ENCODE measurements around the gene ISCU. TPM values are rescaled to one million over a fixed set of nuclear protein-coding genes. Genes with fewer than 3 reads are reported as not detected.
A peak's percentile ranks its signal among the peaks of the same experiment; 100 is the strongest.

Gene ISCU
- total RNA-seq, 1 donor from 2014 or later = 103 TPM

DNA sequence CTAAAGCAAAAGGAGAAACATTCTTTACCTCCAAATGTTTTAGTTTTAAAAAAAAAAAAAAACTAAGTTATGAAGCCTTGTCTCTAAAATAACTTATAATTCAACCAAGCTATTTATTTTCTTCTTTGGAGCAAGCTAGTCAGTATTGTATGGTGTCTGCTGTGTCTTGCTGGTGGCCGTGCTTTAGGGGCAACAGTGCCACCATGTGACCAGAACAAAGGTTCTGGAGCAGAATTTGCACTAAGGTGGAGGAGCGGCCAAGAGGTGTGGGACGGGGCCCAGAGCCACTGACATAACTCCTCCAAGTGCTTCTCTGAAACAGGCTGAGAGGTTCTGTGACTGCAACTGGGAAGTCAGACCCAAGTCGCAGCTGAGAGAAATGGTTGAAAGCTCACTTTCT lies 42.8 kb upstream of the ISCU start:
- H3K36me3 Mint-ChIP-seq (ENCODE audit: unreplicated experiment) = peaks cover 33% of the 10 kb centered on the region
- H3K27me3 Mint-ChIP-seq (ENCODE audit: unreplicated experiment) = no peaks in the 10 kb centered on the region
- DNase-seq (ENCODE audit: extremely low spot score, unreplicated experiment) = no peak
- no peaks in the 10 kb centered on the region for H3K9me3 Mint-ChIP-seq (ENCODE audit: unreplicated experiment)
- no peak overlapping the region for H3K4me3 Mint-ChIP-seq (ENCODE audit: unreplicated experiment)
- no peak overlapping the region for H3K27ac Mint-ChIP-seq (ENCODE audit: unreplicated experiment)
- TF ChIP-seq, protein P1, sequence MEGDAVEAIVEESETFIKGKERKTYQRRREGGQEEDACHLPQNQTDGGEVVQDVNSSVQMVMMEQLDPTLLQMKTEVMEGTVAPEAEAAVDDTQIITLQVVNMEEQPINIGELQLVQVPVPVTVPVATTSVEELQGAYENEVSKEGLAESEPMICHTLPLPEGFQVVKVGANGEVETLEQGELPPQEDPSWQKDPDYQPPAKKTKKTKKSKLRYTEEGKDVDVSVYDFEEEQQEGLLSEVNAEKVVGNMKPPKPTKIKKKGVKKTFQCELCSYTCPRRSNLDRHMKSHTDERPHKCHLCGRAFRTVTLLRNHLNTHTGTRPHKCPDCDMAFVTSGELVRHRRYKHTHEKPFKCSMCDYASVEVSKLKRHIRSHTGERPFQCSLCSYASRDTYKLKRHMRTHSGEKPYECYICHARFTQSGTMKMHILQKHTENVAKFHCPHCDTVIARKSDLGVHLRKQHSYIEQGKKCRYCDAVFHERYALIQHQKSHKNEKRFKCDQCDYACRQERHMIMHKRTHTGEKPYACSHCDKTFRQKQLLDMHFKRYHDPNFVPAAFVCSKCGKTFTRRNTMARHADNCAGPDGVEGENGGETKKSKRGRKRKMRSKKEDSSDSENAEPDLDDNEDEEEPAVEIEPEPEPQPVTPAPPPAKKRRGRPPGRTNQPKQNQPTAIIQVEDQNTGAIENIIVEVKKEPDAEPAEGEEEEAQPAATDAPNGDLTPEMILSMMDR (IDR thresholded peaks at IDR 0.05) = peak; percentile 10
- H3K4me1 Mint-ChIP-seq (ENCODE audit: unreplicated experiment) = peaks cover 10% of the 10 kb centered on the region

DNA sequence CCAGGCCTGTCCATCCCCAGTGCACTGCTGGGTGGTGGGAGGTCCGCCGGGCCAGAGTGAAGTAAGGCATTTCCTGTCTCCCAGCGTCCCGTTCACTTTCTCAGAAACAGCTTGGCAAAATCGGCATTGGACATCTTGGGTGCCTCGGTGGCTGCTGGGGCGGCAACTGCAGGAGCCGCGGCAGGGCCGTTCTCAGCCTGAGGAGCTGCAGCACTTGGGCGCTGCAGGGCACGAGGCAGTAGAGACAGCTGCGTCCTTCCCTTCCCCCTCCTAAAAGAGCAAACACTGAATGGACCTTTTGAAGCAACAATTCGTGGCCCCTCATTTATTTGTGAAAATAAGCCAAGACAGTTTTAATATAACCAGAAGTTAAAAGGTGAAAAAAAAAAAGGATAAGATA lies 39.0 kb upstream of the ISCU start:
- Mint-ChIP-seq H3K36me3 (ENCODE audit: unreplicated experiment) (peaks cover 56% of the 10 kb centered on the region), H3K9me3 (ENCODE audit: unreplicated experiment) (no peaks in the 10 kb centered on the region), H3K4me3 (ENCODE audit: unreplicated experiment) (no peak overlapping the region), H3K27me3 (ENCODE audit: unreplicated experiment) (no peaks in the 10 kb centered on the region), H3K27ac (ENCODE audit: unreplicated experiment) (no peak overlapping the region), H3K4me1 (ENCODE audit: unreplicated experiment) (no peaks in the 10 kb centered on the region)
- TF ChIP-seq, protein P1 (IDR thresholded peaks at IDR 0.05) = no peak
- DNase-seq (ENCODE audit: extremely low spot score, unreplicated experiment) = no peak

DNA sequence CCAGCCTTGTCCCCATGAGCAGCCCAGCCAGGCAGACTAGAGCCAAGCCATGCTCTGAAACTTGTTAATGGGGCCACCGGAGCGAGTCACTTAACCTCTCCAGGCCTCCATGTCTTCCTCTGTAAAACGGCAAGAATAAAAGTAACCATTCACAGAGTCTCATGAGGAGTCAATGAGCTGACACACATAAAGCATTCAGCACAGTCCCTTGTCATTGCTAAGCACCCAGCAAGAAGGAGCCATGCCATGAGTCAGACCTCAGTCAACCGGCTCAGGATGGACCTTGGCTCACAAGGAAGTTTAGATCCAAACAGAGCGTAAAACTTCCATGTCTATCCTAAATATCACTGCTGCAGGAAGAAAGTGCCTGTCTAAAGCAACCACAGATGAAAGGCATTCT lies 36.7 kb upstream of the ISCU start:
- Mint-ChIP-seq H3K27ac (ENCODE audit: unreplicated experiment) (no peak overlapping the region), H3K36me3 (ENCODE audit: unreplicated experiment) (peaks cover 63% of the 10 kb centered on the region), H3K4me1 (ENCODE audit: unreplicated experiment) (no peaks in the 10 kb centered on the region), H3K4me3 (ENCODE audit: unreplicated experiment) (no peak overlapping the region), H3K27me3 (ENCODE audit: unreplicated experiment) (no peaks in the 10 kb centered on the region), H3K9me3 (ENCODE audit: unreplicated experiment) (no peaks in the 10 kb centered on the region)
- TF ChIP-seq, protein P1 (IDR thresholded peaks at IDR 0.05) = no peak
- DNase-seq (ENCODE audit: extremely low spot score, unreplicated experiment) = no peak

DNA sequence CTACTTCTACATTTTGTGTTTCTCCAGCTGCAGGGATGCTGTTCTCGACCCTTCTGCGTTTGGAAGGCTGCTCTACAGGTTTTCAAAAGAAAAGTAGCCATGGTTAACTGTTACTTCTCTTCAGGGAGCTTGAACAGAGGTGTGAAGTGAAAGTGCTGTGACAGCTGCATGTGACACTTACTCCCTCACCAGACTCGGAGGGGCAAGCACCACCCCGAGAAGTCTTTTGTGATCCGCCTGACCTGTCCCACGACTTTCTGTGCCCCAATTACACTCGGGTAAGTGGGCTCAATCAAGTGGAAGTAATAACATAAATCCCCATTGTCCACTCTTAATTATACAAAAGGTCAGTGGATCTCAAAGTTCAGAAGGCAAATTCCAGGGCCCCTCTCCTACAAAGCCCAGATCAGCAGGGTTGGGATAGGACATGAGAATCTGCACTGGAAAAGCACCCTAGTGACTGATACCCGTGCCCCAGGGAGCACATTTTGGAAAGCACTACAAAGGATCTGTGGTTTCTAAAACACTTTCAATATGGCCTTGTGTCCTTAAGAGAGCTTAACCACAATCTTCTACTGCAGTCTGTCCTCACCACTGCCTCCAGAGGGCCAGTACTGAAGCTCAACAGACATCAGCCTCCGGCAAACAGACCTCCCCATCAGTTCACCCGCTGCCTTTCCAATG lies 35.8 kb upstream of the ISCU start:
- DNase-seq (ENCODE audit: extremely low spot score, unreplicated experiment) = no peak
- Mint-ChIP-seq H3K4me1 (ENCODE audit: unreplicated experiment) (no peaks in the 10 kb centered on the region), H3K27me3 (ENCODE audit: unreplicated experiment) (no peaks in the 10 kb centered on the region), H3K4me3 (ENCODE audit: unreplicated experiment) (no peak overlapping the region), H3K27ac (ENCODE audit: unreplicated experiment) (no peak overlapping the region), H3K9me3 (ENCODE audit: unreplicated experiment) (no peaks in the 10 kb centered on the region), H3K36me3 (ENCODE audit: unreplicated experiment) (peaks cover 64% of the 10 kb centered on the region)
- TF ChIP-seq, protein P1 (IDR thresholded peaks at IDR 0.05) = no peak

DNA sequence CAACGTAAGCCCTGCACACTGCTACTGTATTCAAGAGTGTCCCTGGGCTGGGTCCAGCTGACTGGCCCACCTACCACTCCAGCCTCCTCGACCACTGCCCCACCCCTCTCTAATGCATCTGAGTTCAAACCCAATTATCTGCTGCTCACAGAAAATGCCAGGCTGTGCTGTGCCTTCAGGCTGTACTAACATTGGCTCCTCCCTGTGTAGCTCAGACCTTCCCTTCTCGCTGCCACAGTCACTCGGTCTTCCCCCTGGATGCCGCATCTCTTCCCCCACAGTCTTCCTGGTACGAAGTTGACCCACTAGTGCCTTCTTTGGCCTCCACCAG lies 35.3 kb upstream of the ISCU start:
- Mint-ChIP-seq H3K4me3 (ENCODE audit: unreplicated experiment) (no peak overlapping the region), H3K27me3 (ENCODE audit: unreplicated experiment) (no peaks in the 10 kb centered on the region), H3K27ac (ENCODE audit: unreplicated experiment) (peak overlapping the region; percentile 38), H3K4me1 (ENCODE audit: unreplicated experiment) (no peaks in the 10 kb centered on the region), H3K36me3 (ENCODE audit: unreplicated experiment) (peaks cover 59% of the 10 kb centered on the region), H3K9me3 (ENCODE audit: unreplicated experiment) (no peaks in the 10 kb centered on the region)
- TF ChIP-seq, protein P1 (IDR thresholded peaks at IDR 0.05) = no peak
- no peak for DNase-seq (ENCODE audit: extremely low spot score, unreplicated experiment)

All from osteocyte (in vitro differentiated cells).